Natural killer cell (primary cell): ENCODE measurements around the gene CCDC91. TPM values are rescaled to one million over a fixed set of nuclear protein-coding genes. Genes with fewer than 3 reads are reported as not detected.
A peak's percentile ranks its signal among the peaks of the same experiment; 100 is the strongest.

Experiments used
- ATAC-seq, 3 donors: fragments of 150-1000 bp in 2 of 3; fragments of 200-7000 bp in 1 of 3; cut with Tn5 transposase; 1 replicate in 1 of 3; 2 replicates in 2 of 3; pipeline ENCODE4 v1.10.0; 2021; ENCODE audit warnings: mild to moderate bottlenecking in 2 of 3, moderate library complexity in 2 of 3
- DNase-seq, 2 donors: peaks; one replicate each; pipeline versions ENCODE4 v3.0.0 to v3.0.0-alpha.2; 2013 to 2021; ENCODE audit warnings: mixed read lengths in 1 of 2
- H3K27ac ChIP-seq: one replicate; pipeline ENCODE4 v1.5.1; 2013; ENCODE audit warnings: mild to moderate bottlenecking, low read length
- H3K27me3 ChIP-seq: one replicate; pipeline ENCODE4 v1.6.1; 2013; ENCODE audit warnings: low read length; ENCODE audit not compliant: control insufficient read depth, insufficient read depth
- H3K36me3 ChIP-seq: one replicate; pipeline ENCODE4 v1.6.1; 2013; ENCODE audit warnings: low read length; ENCODE audit not compliant: control insufficient read depth, insufficient read depth
- H3K4me1 ChIP-seq: one replicate; pipeline ENCODE4 v1.6.1; 2013; ENCODE audit warnings: low read length; ENCODE audit not compliant: control insufficient read depth, insufficient read depth
- H3K4me3 ChIP-seq: one replicate; pipeline ENCODE4 v1.5.1; 2013; ENCODE audit warnings: low read length
- H3K9me3 ChIP-seq: one replicate; pipeline ENCODE4 v1.6.1; 2013; ENCODE audit warnings: low read length; ENCODE audit not compliant: control insufficient read depth, insufficient read depth
- H3K27ac Mint-ChIP-seq, 2 donors: one replicate each; pipeline ENCODE4 v1.8.0; 2022; ENCODE audit warnings: mild to moderate bottlenecking in 2 of 2, mixed read lengths in 2 of 2, moderate library complexity in 1 of 2
- H3K27me3 Mint-ChIP-seq, 2 donors: one replicate each; pipeline ENCODE4 v1.8.0; 2022; ENCODE audit warnings: low read depth in 2 of 2, mixed read lengths in 2 of 2
- H3K36me3 Mint-ChIP-seq: one replicate; pipeline ENCODE4 v1.8.0; 2022; ENCODE audit warnings: mixed read lengths
- H3K4me1 Mint-ChIP-seq, 2 donors: one replicate each; pipeline ENCODE4 v1.8.0; 2022; ENCODE audit warnings: mixed read lengths in 2 of 2
- H3K4me3 Mint-ChIP-seq: one replicate; pipeline ENCODE4 v1.8.0; 2022; ENCODE audit warnings: mild to moderate bottlenecking, moderate library complexity, mixed read lengths
- H3K9me3 Mint-ChIP-seq, 2 donors: one replicate each; pipeline ENCODE4 v1.8.0; 2022; ENCODE audit warnings: mixed read lengths in 2 of 2
- CTCF ChIP-seq: fragments of 200-600 bp; IDR thresholded peaks from one replicate; pipeline ENCODE4 v1.8.0; 2022; ENCODE audit warnings: antibody characterized with exemption
- whole genome bisulfite sequencing: methylation state at CpG from one replicate; pipeline ENCODE4 v1.1.7; 2013; ENCODE audit warnings: missing lambda C conversion rate; ENCODE audit not compliant: insufficient coverage; 5-methylcytosine and 5-hydroxymethylcytosine counted together
- intact Hi-C: fragments of 100-400 bp; cut with micrococcal nuclease; formaldehyde crosslinking; loops from one replicate; pipeline ENCODE4 v1.14.2; 2022
- total RNA-seq, 4 donors: library from RNA; stranded (reverse); fragments of 120-200 nt in 1 of 4; gene quantifications; one replicate each; pipeline versions ENCODE4 v1.2.3 to v1.2.4, GENCODE V29; 2013 to 2022

CCDC91 gene
- total RNA-seq, 3 donors from 2014 or later (not counting 1 experiment from before 2014, with no cell fraction given) = 48.8 to 65.8 (median 60.2) TPM

- peaks cover 10% of the 10 kb centered on the region for H3K36me3 ChIP-seq
- Mint-ChIP-seq H3K36me3 (peaks cover 17% of the 10 kb centered on the region), H3K27me3 (no peaks in the 10 kb centered on the region), H3K4me3 (no peak overlapping the region), H3K9me3 (peaks cover 0 to 2% of the 10 kb centered on the region in 2 donors), H3K27ac (no peak overlapping the region), H3K4me1 (peaks cover 0 to 11% of the 10 kb centered on the region in 2 donors)
- no peak overlapping the region for H3K27ac ChIP-seq
- no peaks in the 10 kb centered on the region for H3K4me1 ChIP-seq
- no peaks in the 10 kb centered on the region for H3K9me3 ChIP-seq
- no CpG with 5 or more reads among the region's 1 CpG for WGBS
- no peak for TF ChIP-seq CTCF
- no peaks in the 10 kb centered on the region for H3K27me3 ChIP-seq
- ATAC-seq = no peak
- intact Hi-C loops = no loop called here
- H3K4me3 ChIP-seq = no peak overlapping the region
- DNase-seq = no peak
Measured at GRCh38 chr12:28409892-28410291, 219.6 kb downstream of the CCDC91 start.

- DNase-seq (no peak), ATAC-seq (no peak)
- peaks cover 7% of the 10 kb centered on the region for H3K36me3 Mint-ChIP-seq
- H3K9me3 Mint-ChIP-seq = no peaks in the 10 kb centered on the region
- no peaks in the 10 kb centered on the region for H3K27me3 ChIP-seq
- no peak for TF ChIP-seq CTCF
- no peak overlapping the region for H3K27ac ChIP-seq
- H3K36me3 ChIP-seq = peaks cover 10% of the 10 kb centered on the region
- no peak overlapping the region for H3K4me3 ChIP-seq
- H3K4me1 Mint-ChIP-seq = peaks cover 0 to 8% of the 10 kb centered on the region in 2 donors
- intact Hi-C loops = no loop called here
- no peaks in the 10 kb centered on the region for H3K27me3 Mint-ChIP-seq
- H3K4me3 Mint-ChIP-seq = no peak overlapping the region
- H3K4me1 ChIP-seq = no peaks in the 10 kb centered on the region
- H3K9me3 ChIP-seq = no peaks in the 10 kb centered on the region
- peak overlapping the region in 1 of 2 donors; percentile 56 for H3K27ac Mint-ChIP-seq
- WGBS = 84% methylated on average over 6 of the region's 6 CpGs
Measured at GRCh38 chr12:28413460-28414109, 223.3 kb downstream of the CCDC91 start.

GRCh38 chr12:28415755-28416154 lies 225.5 kb downstream of the CCDC91 start:
- no peak overlapping the region for H3K27ac Mint-ChIP-seq
- Histone ChIP-seq H3K4me1 (no peaks in the 10 kb centered on the region), H3K4me3 (no peak overlapping the region), H3K36me3 (peaks cover 10% of the 10 kb centered on the region), H3K9me3 (no peaks in the 10 kb centered on the region), H3K27me3 (no peaks in the 10 kb centered on the region), H3K27ac (no peak overlapping the region)
- intact Hi-C loops = no loop called here
- DNase-seq (no peak), ATAC-seq (no peak)
- peaks cover 7% of the 10 kb centered on the region for H3K36me3 Mint-ChIP-seq
- H3K4me3 Mint-ChIP-seq = no peak overlapping the region
- no peaks in the 10 kb centered on the region for H3K27me3 Mint-ChIP-seq
- H3K9me3 Mint-ChIP-seq = no peaks in the 10 kb centered on the region
- no CpG with 5 or more reads among the region's 1 CpG for WGBS
- peaks cover 0 to 8% of the 10 kb centered on the region in 2 donors for H3K4me1 Mint-ChIP-seq
- TF ChIP-seq CTCF = no peak

GRCh38 chr12:28421374-28421773 lies 231.1 kb downstream of the CCDC91 start:
- TF ChIP-seq CTCF = no peak
- 100% methylated on average over 1 of the region's 1 CpG for WGBS
- Mint-ChIP-seq H3K36me3 (no peaks in the 10 kb centered on the region), H3K27ac (no peak overlapping the region), H3K9me3 (peaks cover 0 to 3% of the 10 kb centered on the region in 2 donors), H3K27me3 (no peaks in the 10 kb centered on the region), H3K4me3 (no peak overlapping the region), H3K4me1 (peaks cover 0 to 6% of the 10 kb centered on the region in 2 donors)
- Histone ChIP-seq H3K27me3 (no peaks in the 10 kb centered on the region), H3K4me3 (no peak overlapping the region), H3K27ac (no peak overlapping the region), H3K36me3 (no peaks in the 10 kb centered on the region), H3K9me3 (no peaks in the 10 kb centered on the region), H3K4me1 (no peaks in the 10 kb centered on the region)
- DNase-seq = no peak
- intact Hi-C loops = no loop called here
- no peak for ATAC-seq
